HepG2 (cell line): ENCODE measurements around the gene AGRN. TPM values are rescaled to one million over a fixed set of nuclear protein-coding genes. Genes with fewer than 3 reads are reported as not detected.

Experiments
- ARID3A ChIP-seq: IDR thresholded peaks from 2 replicates; pipeline ENCODE4 v1.6.1; 2012; ENCODE audit warnings: low read depth, low read length, improper control_type of control experiment
- CSRNP2 ChIP-seq: sonication (generic); formaldehyde crosslinking; conservative IDR thresholded peaks from 2 replicates; pipeline ENCODE4 v1.8.0; 2022; ENCODE audit warnings: low read depth, missing genetic modification reagents
- CTCF ChIP-seq: sonication (generic); formaldehyde crosslinking; IDR thresholded peaks from 2 replicates; pipeline ENCODE4 v1.5.0; 2020; ENCODE audit warnings: mild to moderate bottlenecking, missing genetic modification reagents, moderate library complexity
- DNMT1 ChIP-seq: sonication (generic); formaldehyde crosslinking; IDR thresholded peaks from 2 replicates; pipeline ENCODE4 v1.5.1; 2020; ENCODE audit warnings: mild to moderate bottlenecking, missing genetic modification reagents
- FOXK2 ChIP-seq: fragments of 450-650 bp; IDR thresholded peaks from 2 replicates; pipeline ENCODE4 v1.6.1; 2016
- MAZ ChIP-seq, 2 experiments: sonication (generic) in 1 of 2; formaldehyde crosslinking in 1 of 2; IDR thresholded peaks; 2 replicates each; pipeline versions ENCODE4 v1.5.0 to v1.6.1; 2012 to 2020; ENCODE audit warnings: low read depth in 2 of 2, mild to moderate bottlenecking in 2 of 2, borderline replicate concordance in 1 of 2, improper control_type of control experiment in 1 of 2, low read length in 1 of 2, missing genetic modification reagents in 1 of 2, moderate library complexity in 1 of 2
- PRDM10 ChIP-seq: sonication (generic); formaldehyde crosslinking; IDR thresholded peaks from 2 replicates; pipeline ENCODE4 v1.4.0; 2020; ENCODE audit warnings: low read depth, missing genetic modification reagents
- ZNF318 ChIP-seq: sonication (generic); formaldehyde crosslinking; IDR thresholded peaks from 2 replicates; pipeline ENCODE4 v1.4.0; 2020; ENCODE audit warnings: mild to moderate bottlenecking, missing genetic modification reagents
- ZNF543 ChIP-seq: sonication (generic); formaldehyde crosslinking; IDR thresholded peaks from 2 replicates; pipeline ENCODE4 v1.4.0; 2020; ENCODE audit warnings: mild to moderate bottlenecking, missing genetic modification reagents
- polyA plus RNA-seq, 8 experiments: library from polyadenylated mRNA; depleted of rRNA in 3 of 8; stranded (reverse) in 7 of 8; unstranded in 1 of 8; fragments of >200 nt; fragmentation: Illumina TruSeq in 4 of 8; extraction: Trizol in 4 of 8; gene quantifications; 2 replicates each; pipeline versions ENCODE4 v1.2.1 to v1.2.3, GENCODE V29; 2011 to 2016; ENCODE audit warnings: low read depth in 4 of 8, missing spikeins in 1 of 8, mixed read lengths in 1 of 8; ENCODE audit not compliant: insufficient read depth in 1 of 8
- total RNA-seq, 5 experiments: library from RNA; depleted of rRNA; stranded (reverse); fragments of >200 nt; fragmentation: Illumina TruSeq; extraction: Trizol; gene quantifications; 2 replicates each; pipeline ENCODE4 v1.2.3, GENCODE V29; 2016; ENCODE audit warnings: low read depth in 1 of 5

The AGRN gene
- total and polyA plus RNA-seq, 2 of the 13 experiments (the other 11 are each of a cell fraction or from before 2014, with no cell fraction given), result 29.8 to 65.2 TPM

- TF ChIP-seq ZNF318 (CRISPR knock-in tag) (no peak), PRDM10 (CRISPR knock-in tag) (no peak), ARID3A (no peak), MAZ (IDR thresholded peaks at IDR 0.05; ENCODE audit: borderline replicate concordance, low read depth, low read length) (0 out of 2 replicates have a peak, but pooled peaks have one; percentile 38), MAZ (CRISPR knock-in tag; IDR thresholded peaks at IDR 0.05; ENCODE audit: low read depth) (no peak), DNMT1 (no peak), CSRNP2 (CRISPR knock-in tag) (no peak), ZNF543 (CRISPR knock-in tag) (no peak), CTCF (CRISPR knock-in tag) (peak; percentile 84), FOXK2 (no peak)
Measured at GRCh38 chr1:1014799-1015681, 4.9 kb upstream of the AGRN start (continued).
